GM21786 (cell line): ENCODE results near the gene KCTD5.
"Not testable (repeated sequence)": the region's sequence is repeated elsewhere in the genome, so short reads cannot be mapped to it uniquely, and the experiment has no call there.

Source experiments
- ATAC-seq: cut with Tn5 transposase; IDR thresholded peaks from one replicate; pipeline ENCODE4 v1.9.1; 2021; ENCODE audit not compliant: unreplicated experiment

The KCTD5 gene

GRCh38 chr16:2671741-2672140 is 10.6 kb upstream of the KCTD5 start:
- no peak for ATAC-seq

- peak; percentile 88 for ATAC-seq
Observed at GRCh38 chr16:2673066-2673999, 9.0 kb upstream of the KCTD5 start.

GRCh38 chr16:2675021-2675420 is 7.3 kb upstream of the KCTD5 start:
- ATAC-seq: no peak

GRCh38 chr16:2675714-2676113 is 6.6 kb upstream of the KCTD5 start:
- ATAC-seq: no peak

- ATAC-seq: not testable (repeated sequence)
Observed at GRCh38 chr16:2676937-2677336, 5.4 kb upstream of the KCTD5 start.

GRCh38 chr16:2678206-2678965 is 3.9 kb upstream of the KCTD5 start:
- not testable (repeated sequence) for ATAC-seq

- ATAC-seq: not testable (repeated sequence)
Observed at GRCh38 chr16:2679902-2680301, 2.4 kb upstream of the KCTD5 start.

- ATAC-seq: not testable (repeated sequence)
Observed at GRCh38 chr16:2680360-2680759, 2.0 kb upstream of the KCTD5 start.

- ATAC-seq: not testable (repeated sequence)
Observed at GRCh38 chr16:2683041-2683440, 718 bp downstream of the KCTD5 start.

GRCh38 chr16:2686075-2686474 is 3.8 kb downstream of the KCTD5 start:
- ATAC-seq: not testable (repeated sequence)

GRCh38 chr16:2686912-2687507 is 4.7 kb downstream of the KCTD5 start:
- ATAC-seq: peak; percentile 33

GRCh38 chr16:2687531-2688308 is 5.4 kb downstream of the KCTD5 start:
- ATAC-seq: no peak

GRCh38 chr16:2689422-2689821 is 7.1 kb downstream of the KCTD5 start:
- not testable (repeated sequence) for ATAC-seq

GRCh38 chr16:2689968-2690801 is 7.9 kb downstream of the KCTD5 start:
- no peak for ATAC-seq

- no peak for ATAC-seq
Observed at GRCh38 chr16:2690852-2691251, 8.5 kb downstream of the KCTD5 start.

- ATAC-seq: no peak
Observed at GRCh38 chr16:2691491-2692248, 9.3 kb downstream of the KCTD5 start.

GRCh38 chr16:2692251-2692947 is 10.1 kb downstream of the KCTD5 start:
- ATAC-seq: no peak

GRCh38 chr16:2692948-2693651 is 10.8 kb downstream of the KCTD5 start:
- ATAC-seq: no peak
